Fibroblast of mammary gland (primary cell): Measurements from ENCODE around the gene NGEF.
"Not testable (repeated sequence)": the region's sequence is repeated elsewhere in the genome, so short reads cannot be mapped to it uniquely, and the experiment has no call there.

Source experiments
- DNase-seq: peaks from one replicate; pipeline ENCODE4 v3.0.0-alpha.2; 2010; ENCODE audit warnings: low read depth
- H3K4me3 ChIP-seq: 2 replicates; pipeline ENCODE4 v1.5.1; 2011; ENCODE audit warnings: low read depth, mild to moderate bottlenecking, low read length, moderate library complexity; ENCODE audit not compliant: control insufficient read depth
- TF ChIP-seq, protein P1 (sequence below): conservative IDR thresholded peaks from 2 replicates; pipeline ENCODE4 v1.5.1; 2011; ENCODE audit warnings: low read depth, low read length, inconsistent platforms; ENCODE audit not compliant: control insufficient read depth, insufficient read depth

Gene NGEF

GRCh38 chr2:232911712-232912277 is 101.3 kb downstream of the NGEF start:
- no peak for DNase-seq
- no peak overlapping the region for H3K4me3 ChIP-seq
- TF ChIP-seq, protein P1, sequence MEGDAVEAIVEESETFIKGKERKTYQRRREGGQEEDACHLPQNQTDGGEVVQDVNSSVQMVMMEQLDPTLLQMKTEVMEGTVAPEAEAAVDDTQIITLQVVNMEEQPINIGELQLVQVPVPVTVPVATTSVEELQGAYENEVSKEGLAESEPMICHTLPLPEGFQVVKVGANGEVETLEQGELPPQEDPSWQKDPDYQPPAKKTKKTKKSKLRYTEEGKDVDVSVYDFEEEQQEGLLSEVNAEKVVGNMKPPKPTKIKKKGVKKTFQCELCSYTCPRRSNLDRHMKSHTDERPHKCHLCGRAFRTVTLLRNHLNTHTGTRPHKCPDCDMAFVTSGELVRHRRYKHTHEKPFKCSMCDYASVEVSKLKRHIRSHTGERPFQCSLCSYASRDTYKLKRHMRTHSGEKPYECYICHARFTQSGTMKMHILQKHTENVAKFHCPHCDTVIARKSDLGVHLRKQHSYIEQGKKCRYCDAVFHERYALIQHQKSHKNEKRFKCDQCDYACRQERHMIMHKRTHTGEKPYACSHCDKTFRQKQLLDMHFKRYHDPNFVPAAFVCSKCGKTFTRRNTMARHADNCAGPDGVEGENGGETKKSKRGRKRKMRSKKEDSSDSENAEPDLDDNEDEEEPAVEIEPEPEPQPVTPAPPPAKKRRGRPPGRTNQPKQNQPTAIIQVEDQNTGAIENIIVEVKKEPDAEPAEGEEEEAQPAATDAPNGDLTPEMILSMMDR: no peak

DNA sequence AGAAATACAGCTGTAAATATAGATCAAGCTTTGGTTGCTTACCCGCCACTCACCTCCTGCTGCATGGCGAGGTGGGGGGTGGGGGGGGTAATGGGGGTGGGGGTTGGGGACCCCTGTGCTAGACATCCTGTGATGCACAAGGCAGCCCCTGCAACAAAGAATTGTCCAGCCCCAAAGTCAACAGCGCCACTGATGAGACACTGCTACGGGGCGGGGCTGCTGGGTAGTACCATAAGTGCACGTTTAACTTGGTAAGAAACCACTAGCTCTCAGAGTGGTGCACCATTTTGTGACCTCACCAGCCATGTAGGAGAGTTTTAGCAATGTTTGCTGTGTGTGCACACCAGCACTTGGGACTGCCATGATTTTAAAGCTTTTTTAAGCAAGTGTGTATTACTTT is 102.7 kb downstream of the NGEF start:
- no peak for DNase-seq
- TF ChIP-seq, protein P1: no peak
- no peak overlapping the region for H3K4me3 ChIP-seq

DNA sequence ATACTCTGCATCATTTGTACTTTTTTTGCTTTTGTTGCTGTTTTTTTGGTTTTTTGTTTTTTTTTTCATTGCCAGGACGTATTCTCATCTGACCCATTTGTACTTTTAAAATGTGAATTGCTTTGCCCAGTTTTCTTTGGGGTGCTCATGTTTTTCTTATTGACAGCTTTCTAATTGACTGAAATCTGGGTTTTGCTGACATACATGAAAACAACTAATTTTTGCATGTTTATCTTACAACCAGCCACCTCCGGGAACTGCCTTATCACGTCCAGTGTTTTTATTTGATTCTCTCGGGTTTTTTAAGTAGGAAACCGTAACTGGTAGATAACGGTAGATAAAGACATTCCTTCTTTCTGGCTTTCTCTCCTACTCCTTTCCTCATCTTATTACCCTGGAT is 104.4 kb downstream of the NGEF start:
- TF ChIP-seq, protein P1: no peak
- no peak overlapping the region for H3K4me3 ChIP-seq
- DNase-seq: no peak

DNA sequence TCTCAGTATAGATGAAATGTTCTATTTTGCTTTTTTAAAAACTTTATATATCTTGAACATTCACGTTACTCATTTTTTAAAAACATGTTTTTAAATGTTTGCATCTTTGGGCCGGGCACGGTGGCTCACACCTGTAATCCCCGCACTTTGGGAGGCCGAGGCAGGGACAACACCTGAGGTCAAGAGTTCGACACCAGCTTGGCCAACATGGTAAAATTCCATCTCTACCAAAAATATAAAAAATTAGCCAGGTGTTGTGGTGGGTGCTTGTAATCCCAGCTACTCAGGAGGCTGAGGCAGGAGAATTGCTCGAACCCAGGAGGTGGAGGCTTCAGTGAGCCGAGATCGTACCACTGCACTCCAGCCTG is 105.4 kb downstream of the NGEF start:
- DNase-seq, H3K4me3 ChIP-seq: not testable (repeated sequence)

- not testable (repeated sequence) for H3K4me3 ChIP-seq, DNase-seq
Measured at GRCh38 chr2:232906867-232907717, 106.0 kb downstream of the NGEF start.

GRCh38 chr2:232903989-232904388 is 109.1 kb downstream of the NGEF start:
- no peak for DNase-seq
- H3K4me3 ChIP-seq: no peak overlapping the region
- TF ChIP-seq, protein P1: no peak

- TF ChIP-seq, protein P1: no peak
- DNase-seq: peak; percentile 89
- no peak overlapping the region for H3K4me3 ChIP-seq
Measured at GRCh38 chr2:232901736-232902578, 111.1 kb downstream of the NGEF start.
